Stimulated activated memory B cell treated with anti-CD40 and anti-IgM and Interleukin-4, amounts not matched to agents 10 μg/mL and 1 μg/mL and 100 μg/mL, for 72 hours (primary cell): ENCODE data around the gene ZNF445.
"Not testable (repeated sequence)": the region's sequence is repeated elsewhere in the genome, so short reads cannot be mapped to it uniquely, and the experiment has no call there.

Experiments used
- ATAC-seq: fragments of 150-1000 bp; cut with Tn5 transposase; 2 replicates; pipeline ENCODE4 v1.10.0; 2021
- H3K27ac Mint-ChIP-seq: one replicate; pipeline ENCODE4 v1.8.0; 2022; ENCODE audit warnings: mild to moderate bottlenecking, mixed read lengths
- H3K27me3 Mint-ChIP-seq: one replicate; pipeline ENCODE4 v1.8.0; 2022; ENCODE audit warnings: mixed read lengths
- H3K36me3 Mint-ChIP-seq: one replicate; pipeline ENCODE4 v1.8.0; 2022; ENCODE audit warnings: mixed read lengths
- H3K4me1 Mint-ChIP-seq: one replicate; pipeline ENCODE4 v1.8.0; 2022; ENCODE audit warnings: mixed read lengths
- H3K4me3 Mint-ChIP-seq: one replicate; pipeline ENCODE4 v1.8.0; 2022; ENCODE audit warnings: mild to moderate bottlenecking, moderate library complexity, mixed read lengths
- H3K9me3 Mint-ChIP-seq: one replicate; pipeline ENCODE4 v1.8.0; 2022; ENCODE audit warnings: mixed read lengths

Gene ZNF445

GRCh38 chr3:44464509-44464908, 13.0 kb downstream of the ZNF445 start:
- H3K4me1 Mint-ChIP-seq, result no peaks in the 10 kb centered on the region
- no peak for ATAC-seq
- H3K27me3 Mint-ChIP-seq, result no peaks in the 10 kb centered on the region
- no peak overlapping the region for H3K27ac Mint-ChIP-seq
- no peak overlapping the region for H3K4me3 Mint-ChIP-seq
- H3K9me3 Mint-ChIP-seq, result peaks cover 14% of the 10 kb centered on the region
- peaks cover 59% of the 10 kb centered on the region for H3K36me3 Mint-ChIP-seq

- not testable (repeated sequence) for H3K27ac Mint-ChIP-seq, H3K27me3 Mint-ChIP-seq, H3K4me3 Mint-ChIP-seq, H3K4me1 Mint-ChIP-seq, ATAC-seq
- H3K9me3 Mint-ChIP-seq, result peaks cover 16% of the 10 kb centered on the region
- H3K36me3 Mint-ChIP-seq, result peaks cover 90% of the 10 kb centered on the region
Observed at GRCh38 chr3:44460050-44460449, 17.4 kb downstream of the ZNF445 start.

- Mint-ChIP-seq H3K27me3 (no peaks in the 10 kb centered on the region), H3K4me1 (no peaks in the 10 kb centered on the region), H3K4me3 (no peak overlapping the region), H3K36me3 (peaks cover 82% of the 10 kb centered on the region), H3K27ac (peak overlapping the region; percentile 4), H3K9me3 (peaks cover 6% of the 10 kb centered on the region)
- no peak for ATAC-seq
Observed at GRCh38 chr3:44455318-44455717, 22.2 kb downstream of the ZNF445 start.

- Mint-ChIP-seq H3K9me3 (no peaks in the 10 kb centered on the region), H3K4me3 (no peak overlapping the region), H3K4me1 (no peaks in the 10 kb centered on the region), H3K27me3 (no peaks in the 10 kb centered on the region), H3K27ac (no peak overlapping the region), H3K36me3 (peaks cover 82% of the 10 kb centered on the region)
- no peak for ATAC-seq
Observed at GRCh38 chr3:44454258-44454657, 23.2 kb downstream of the ZNF445 start.

GRCh38 chr3:44451441-44451840, 26.0 kb downstream of the ZNF445 start:
- Mint-ChIP-seq H3K4me1 (no peaks in the 10 kb centered on the region), H3K9me3 (peaks cover 9% of the 10 kb centered on the region), H3K27me3 (no peaks in the 10 kb centered on the region), H3K36me3 (peaks cover 82% of the 10 kb centered on the region), H3K4me3 (no peak overlapping the region), H3K27ac (no peak overlapping the region)
- ATAC-seq, result no peak

- no peak for ATAC-seq
- Mint-ChIP-seq H3K27me3 (no peaks in the 10 kb centered on the region), H3K4me3 (no peak overlapping the region), H3K36me3 (peaks cover 83% of the 10 kb centered on the region), H3K4me1 (peaks cover 6% of the 10 kb centered on the region), H3K9me3 (peaks cover 9% of the 10 kb centered on the region), H3K27ac (no peak overlapping the region)
Observed at GRCh38 chr3:44446929-44447328, 30.5 kb downstream of the ZNF445 start.

GRCh38 chr3:44445786-44446185, 31.7 kb downstream of the ZNF445 start:
- H3K27me3 Mint-ChIP-seq, result no peaks in the 10 kb centered on the region
- no peak for ATAC-seq
- no peak overlapping the region for H3K27ac Mint-ChIP-seq
- peaks cover 7% of the 10 kb centered on the region for H3K4me1 Mint-ChIP-seq
- H3K36me3 Mint-ChIP-seq, result peaks cover 80% of the 10 kb centered on the region
- no peak overlapping the region for H3K4me3 Mint-ChIP-seq
- H3K9me3 Mint-ChIP-seq, result peaks cover 9% of the 10 kb centered on the region

GRCh38 chr3:44444896-44445691, 32.4 kb downstream of the ZNF445 start:
- Mint-ChIP-seq H3K27ac (no peak overlapping the region), H3K27me3 (no peaks in the 10 kb centered on the region), H3K9me3 (peaks cover 9% of the 10 kb centered on the region), H3K4me3 (no peak overlapping the region), H3K36me3 (peaks cover 73% of the 10 kb centered on the region), H3K4me1 (peaks cover 14% of the 10 kb centered on the region)
- ATAC-seq, result no peak

- Mint-ChIP-seq H3K9me3 (peaks cover 9% of the 10 kb centered on the region), H3K27me3 (no peaks in the 10 kb centered on the region), H3K4me1 (peaks cover 20% of the 10 kb centered on the region), H3K4me3 (no peak overlapping the region), H3K36me3 (peaks cover 69% of the 10 kb centered on the region), H3K27ac (no peak overlapping the region)
- ATAC-seq, result no peak
Observed at GRCh38 chr3:44444437-44444836, 33.0 kb downstream of the ZNF445 start.

- no peak overlapping the region for H3K27ac Mint-ChIP-seq
- H3K9me3 Mint-ChIP-seq, result no peaks in the 10 kb centered on the region
- ATAC-seq, result no peak
- no peaks in the 10 kb centered on the region for H3K27me3 Mint-ChIP-seq
- H3K4me3 Mint-ChIP-seq, result no peak overlapping the region
- H3K4me1 Mint-ChIP-seq, result peaks cover 24% of the 10 kb centered on the region
- H3K36me3 Mint-ChIP-seq, result peaks cover 54% of the 10 kb centered on the region
Observed at GRCh38 chr3:44442596-44443309, 34.7 kb downstream of the ZNF445 start.

GRCh38 chr3:44439499-44440295, 37.8 kb downstream of the ZNF445 start:
- Mint-ChIP-seq H3K4me3 (peak overlapping the region; percentile 61), H3K27ac (peak overlapping the region; percentile 89), H3K4me1 (peaks cover 24% of the 10 kb centered on the region), H3K9me3 (no peaks in the 10 kb centered on the region), H3K36me3 (peaks cover 29% of the 10 kb centered on the region), H3K27me3 (no peaks in the 10 kb centered on the region)
- peak; percentile 98 for ATAC-seq

- H3K4me1 Mint-ChIP-seq, result peaks cover 20% of the 10 kb centered on the region
- no peak overlapping the region for H3K27ac Mint-ChIP-seq
- no peaks in the 10 kb centered on the region for H3K9me3 Mint-ChIP-seq
- H3K27me3 Mint-ChIP-seq, result no peaks in the 10 kb centered on the region
- no peak for ATAC-seq
- H3K4me3 Mint-ChIP-seq, result no peak overlapping the region
- H3K36me3 Mint-ChIP-seq, result peaks cover 18% of the 10 kb centered on the region
Observed at GRCh38 chr3:44437800-44438199, 39.7 kb downstream of the ZNF445 start.

- ATAC-seq, result no peak
- Mint-ChIP-seq H3K4me3 (no peak overlapping the region), H3K4me1 (peaks cover 18% of the 10 kb centered on the region), H3K27me3 (no peaks in the 10 kb centered on the region), H3K36me3 (peaks cover 5% of the 10 kb centered on the region), H3K27ac (no peak overlapping the region), H3K9me3 (no peaks in the 10 kb centered on the region)
Observed at GRCh38 chr3:44436181-44436580, 41.3 kb downstream of the ZNF445 start.

- Mint-ChIP-seq H3K9me3 (no peaks in the 10 kb centered on the region), H3K4me3 (no peak overlapping the region), H3K27me3 (no peaks in the 10 kb centered on the region), H3K36me3 (peaks cover 5% of the 10 kb centered on the region), H3K27ac (no peak overlapping the region), H3K4me1 (peaks cover 9% of the 10 kb centered on the region)
- no peak for ATAC-seq
Observed at GRCh38 chr3:44434834-44435510, 42.5 kb downstream of the ZNF445 start.

GRCh38 chr3:44430466-44430865, 47.0 kb downstream of the ZNF445 start:
- H3K4me1 Mint-ChIP-seq, result no peaks in the 10 kb centered on the region

More at GRCh38 chr3:44430466-44430865, 47.0 kb downstream of the ZNF445 start:
- ATAC-seq, result no peak
- Mint-ChIP-seq H3K27me3 (peaks cover 6% of the 10 kb centered on the region), H3K27ac (no peak overlapping the region), H3K4me3 (no peak overlapping the region), H3K36me3 (no peaks in the 10 kb centered on the region), H3K9me3 (no peaks in the 10 kb centered on the region)
